Keratinocyte (primary cell): Measurements from ENCODE around the gene GRAMD1B. TPM values are rescaled to one million over a fixed set of nuclear protein-coding genes. Genes with fewer than 3 reads are reported as not detected.

Source experiments
- DNase-seq: peaks from one replicate; pipeline ENCODE4 v3.0.0-alpha.2; 2011; ENCODE audit warnings: low read depth, missing footprints, low spot score
- FAIRE-seq: peaks from 2 replicates; lab custom pipeline; 2011; peaks lifted over from hg19 to GRCh38; lab: Jason Lieb, UNC
- H2AFZ ChIP-seq: 2 replicates; pipeline ENCODE4 v1.6.0; 2012; ENCODE audit warnings: low read length, control low read depth, inconsistent platforms; ENCODE audit not compliant: control insufficient read depth
- H3K27ac ChIP-seq: 2 replicates; pipeline ENCODE4 v1.5.1; 2011; ENCODE audit warnings: low read length; ENCODE audit not compliant: control insufficient read depth, insufficient read depth
- H3K27me3 ChIP-seq: 3 replicates; pipeline ENCODE4 v1.6.0; 2011; ENCODE audit warnings: low read length; ENCODE audit not compliant: control insufficient read depth, insufficient read depth; ENCODE audit errors: extremely low read depth
- H3K36me3 ChIP-seq, 2 experiments: 2 replicates in 1 of 2; 3 replicates in 1 of 2; pipeline ENCODE4 v1.5.1; 2011; ENCODE audit warnings: low read length in 2 of 2, mild to moderate bottlenecking in 1 of 2; ENCODE audit not compliant: control insufficient read depth in 2 of 2, insufficient read depth in 2 of 2; ENCODE audit errors: extremely low read depth in 1 of 2
- H3K4me1 ChIP-seq: 3 replicates; pipeline ENCODE4 v1.5.1; 2011; ENCODE audit warnings: low read length; ENCODE audit not compliant: control insufficient read depth, insufficient read depth; ENCODE audit errors: extremely low read depth
- H3K4me2 ChIP-seq: 3 replicates; pipeline ENCODE4 v1.6.0; 2011; ENCODE audit warnings: low read depth, low read length; ENCODE audit not compliant: control insufficient read depth, insufficient read depth; ENCODE audit errors: extremely low read depth
- H3K4me3 ChIP-seq, 3 experiments: fragments of 200-600 bp in 1 of 3; sonication (generic) in 1 of 3; 2 replicates in 2 of 3; 3 replicates in 1 of 3; pipeline ENCODE4 v1.5.1; 2011 to 2016; ENCODE audit warnings: low read length in 3 of 3, mild to moderate bottlenecking in 3 of 3, control low read depth in 2 of 3, inconsistent platforms in 1 of 3, low read depth in 1 of 3, mixed read lengths in 1 of 3, mixed run types in 1 of 3, moderate library complexity in 1 of 3; ENCODE audit not compliant: control insufficient read depth in 2 of 3, insufficient read depth in 2 of 3; ENCODE audit errors: extremely low read depth in 1 of 3
- H3K79me2 ChIP-seq: 2 replicates; pipeline ENCODE4 v1.6.0; 2012; ENCODE audit warnings: low read length; ENCODE audit not compliant: control insufficient read depth, insufficient read depth
- H3K9ac ChIP-seq: 3 replicates; pipeline ENCODE4 v1.6.0; 2011; ENCODE audit warnings: low read length; ENCODE audit not compliant: control insufficient read depth, insufficient read depth; ENCODE audit errors: extremely low read depth
- H3K9me1 ChIP-seq: 3 replicates; pipeline ENCODE4 v1.6.0; 2011; ENCODE audit warnings: low read length; ENCODE audit not compliant: control insufficient read depth, insufficient read depth; ENCODE audit errors: extremely low read depth
- H3K9me3 ChIP-seq: 2 replicates; pipeline ENCODE4 v1.5.1; 2012; ENCODE audit warnings: low read depth, low read length; ENCODE audit not compliant: control insufficient read depth
- H4K20me1 ChIP-seq: 3 replicates; pipeline ENCODE4 v1.6.0; 2011; ENCODE audit warnings: low read length; ENCODE audit not compliant: control insufficient read depth, insufficient read depth; ENCODE audit errors: extremely low read depth
- EZH2 ChIP-seq: IDR thresholded peaks from one replicate; pipeline ENCODE4 v1.6.1; 2012; ENCODE audit warnings: inconsistent platforms, mild to moderate bottlenecking, low read length, moderate library complexity
- dilution Hi-C: fragments of 300-500 bp; cut with MboI; formaldehyde crosslinking; loops from one replicate; pipeline ENCODE4 v1.7.0; 2020; ENCODE audit warnings: low sequenced_read_pairs; ENCODE audit not compliant: extremely low pct_ligation_motif_present
- polyA plus RNA-seq, 5 experiments: library from polyadenylated mRNA; depleted of rRNA in 3 of 5; stranded (reverse) in 3 of 5; stranded (forward) in 1 of 5; unstranded in 1 of 5; fragments of >200 nt; gene quantifications; 1 replicate in 1 of 5; 2 replicates in 3 of 5; 3 replicates in 1 of 5; pipeline versions ENCODE4 v1.2.1 to v1.2.3, GENCODE V29; 2011 to 2012; ENCODE audit warnings: missing spikeins in 2 of 5, low read depth in 1 of 5, low replicate concordance in 1 of 5
- TF ChIP-seq, protein P1 (sequence below), 3 experiments: IDR thresholded peaks in 1 of 3; conservative IDR thresholded peaks in 1 of 3; optimal IDR thresholded peaks in 1 of 3; 2 replicates in 2 of 3; 3 replicates in 1 of 3; pipeline versions ENCODE3 to v1.5.1; 2011; ENCODE audit warnings: low read length in 3 of 3, mild to moderate bottlenecking in 3 of 3, moderate library complexity in 2 of 3, control low read depth in 1 of 3, inconsistent platforms in 1 of 3; ENCODE audit not compliant: insufficient read depth in 2 of 3; ENCODE audit errors: extremely low read depth in 1 of 3

GRAMD1B gene
- polyA plus RNA-seq, 1 donor (not counting 4 experiments of a cell fraction or from before 2014, with no cell fraction given) = 0.04 TPM

DNA sequence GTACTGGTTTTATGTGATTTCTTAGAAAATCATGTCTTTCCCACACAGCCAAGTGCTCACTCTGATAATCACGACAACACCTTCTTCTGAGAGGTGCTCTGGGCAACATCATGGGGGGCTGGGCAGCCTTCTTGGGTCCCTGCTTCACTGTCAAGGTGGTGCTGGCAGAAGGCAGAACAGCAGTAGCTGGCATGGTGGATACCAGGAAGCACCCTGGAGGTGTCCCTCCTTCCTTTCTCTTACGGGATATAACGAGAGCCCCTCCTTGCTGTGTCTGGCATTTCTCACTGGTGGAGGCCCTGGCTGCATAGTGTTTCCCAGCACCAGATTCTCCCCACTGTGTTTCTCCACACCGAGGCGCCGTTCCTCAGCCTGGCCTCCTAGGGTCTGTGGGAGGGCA, 163.5 kb downstream of the GRAMD1B start:
- dilution Hi-C loops = no loop called here
- Histone ChIP-seq H3K9me3 (no peaks in the 10 kb centered on the region), H3K4me2 (no peak overlapping the region), H3K9ac (no peak overlapping the region), H3K36me3 (no peaks in the 10 kb centered on the region), H3K4me3 (no peak overlapping the region), H3K27ac (no peak overlapping the region), H4K20me1 (no peaks in the 10 kb centered on the region), H3K4me1 (no peaks in the 10 kb centered on the region), H3K79me2 (no peaks in the 10 kb centered on the region), H2AFZ (no peak overlapping the region), H3K9me1 (no peaks in the 10 kb centered on the region), H3K27me3 (no peaks in the 10 kb centered on the region)
- FAIRE-seq (no peak), DNase-seq (no peak)
- TF ChIP-seq, protein P1, sequence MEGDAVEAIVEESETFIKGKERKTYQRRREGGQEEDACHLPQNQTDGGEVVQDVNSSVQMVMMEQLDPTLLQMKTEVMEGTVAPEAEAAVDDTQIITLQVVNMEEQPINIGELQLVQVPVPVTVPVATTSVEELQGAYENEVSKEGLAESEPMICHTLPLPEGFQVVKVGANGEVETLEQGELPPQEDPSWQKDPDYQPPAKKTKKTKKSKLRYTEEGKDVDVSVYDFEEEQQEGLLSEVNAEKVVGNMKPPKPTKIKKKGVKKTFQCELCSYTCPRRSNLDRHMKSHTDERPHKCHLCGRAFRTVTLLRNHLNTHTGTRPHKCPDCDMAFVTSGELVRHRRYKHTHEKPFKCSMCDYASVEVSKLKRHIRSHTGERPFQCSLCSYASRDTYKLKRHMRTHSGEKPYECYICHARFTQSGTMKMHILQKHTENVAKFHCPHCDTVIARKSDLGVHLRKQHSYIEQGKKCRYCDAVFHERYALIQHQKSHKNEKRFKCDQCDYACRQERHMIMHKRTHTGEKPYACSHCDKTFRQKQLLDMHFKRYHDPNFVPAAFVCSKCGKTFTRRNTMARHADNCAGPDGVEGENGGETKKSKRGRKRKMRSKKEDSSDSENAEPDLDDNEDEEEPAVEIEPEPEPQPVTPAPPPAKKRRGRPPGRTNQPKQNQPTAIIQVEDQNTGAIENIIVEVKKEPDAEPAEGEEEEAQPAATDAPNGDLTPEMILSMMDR (optimal IDR thresholded peaks at IDR 0.05 in 1 of 3, IDR thresholded peaks at IDR 0.05 in 1 of 3, conservative IDR thresholded peaks at IDR 0.05 in 1 of 3; ENCODE audit: extremely low read depth in 1 of 3, insufficient read depth in 2 of 3, low read length in 3 of 3) = no peak
- TF ChIP-seq EZH2 = no peak

DNA sequence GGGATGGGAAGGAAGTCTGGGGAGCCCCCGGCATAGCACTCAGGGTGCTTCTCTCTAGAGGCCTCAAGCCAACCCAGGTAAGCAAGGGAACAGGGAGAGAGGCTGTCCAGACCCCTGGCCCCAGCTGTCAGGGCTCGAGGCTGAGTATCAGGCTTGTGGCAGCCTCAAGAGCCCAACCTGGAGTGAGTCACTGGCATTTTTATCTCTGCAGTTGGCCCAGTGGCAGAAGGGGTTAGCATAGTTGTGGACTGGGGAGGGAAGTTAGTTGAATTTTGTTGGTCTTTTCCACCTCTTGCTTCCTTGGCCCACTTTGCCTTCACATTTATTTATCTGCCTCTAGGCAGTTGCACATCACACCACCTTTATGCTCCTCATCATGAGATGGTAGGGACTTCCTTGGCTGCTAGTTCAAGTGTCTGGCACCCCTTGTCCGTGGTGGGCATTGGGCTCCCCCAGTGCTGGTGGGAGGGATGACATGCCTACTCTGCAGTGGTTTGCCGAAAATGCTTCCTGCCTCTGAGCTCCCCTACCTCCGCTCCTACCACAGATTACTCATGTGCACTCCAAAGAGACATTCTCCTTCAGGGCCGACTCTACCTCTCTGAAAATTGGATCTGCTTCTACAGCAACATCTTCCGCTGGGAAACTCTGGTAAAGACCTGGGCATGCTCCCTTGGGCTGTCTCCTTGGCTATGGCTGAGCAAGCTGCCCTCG, 164.3 kb downstream of the GRAMD1B start:
- dilution Hi-C loops = no loop called here
- FAIRE-seq (no peak), DNase-seq (no peak)
- H3K36me3 ChIP-seq = no peaks in the 10 kb centered on the region
- H3K27me3 ChIP-seq = no peaks in the 10 kb centered on the region
- TF ChIP-seq, protein P1 (optimal IDR thresholded peaks at IDR 0.05 in 1 of 3, IDR thresholded peaks at IDR 0.05 in 1 of 3, conservative IDR thresholded peaks at IDR 0.05 in 1 of 3; ENCODE audit: extremely low read depth in 1 of 3, insufficient read depth in 2 of 3, low read length in 3 of 3) = no peak
- TF ChIP-seq EZH2 = no peak
- no peaks in the 10 kb centered on the region for H3K9me3 ChIP-seq
- H2AFZ ChIP-seq = no peak overlapping the region
- H3K4me1 ChIP-seq = no peaks in the 10 kb centered on the region
- H3K9ac ChIP-seq = no peak overlapping the region
- H3K4me2 ChIP-seq = no peak overlapping the region
- H3K9me1 ChIP-seq = no peaks in the 10 kb centered on the region
- no peak overlapping the region for H3K27ac ChIP-seq
- no peaks in the 10 kb centered on the region for H3K79me2 ChIP-seq
- H4K20me1 ChIP-seq = no peaks in the 10 kb centered on the region
- H3K4me3 ChIP-seq = no peak overlapping the region
